Lung (tissue), 10 donors: ENCODE data around the gene SEC24C. TPM values are rescaled to one million over a fixed set of nuclear protein-coding genes. Genes with fewer than 3 reads are reported as not detected.
"Not testable (repeated sequence)": the region's sequence is repeated elsewhere in the genome, so short reads cannot be mapped to it uniquely, and the experiment has no call there.

Experiments
- ATAC-seq: fragments of 200-7000 bp; cut with Tn5 transposase; one replicate; pipeline ENCODE4 v1.9.1; 2020; ENCODE audit warnings: moderate number of reproducible peaks; ENCODE audit not compliant: insufficient read depth, low FRiP score
- DNase-seq, 3 donors: peaks; one replicate each; pipeline ENCODE4 v3.0.0-alpha.2; 2013 to 2017
- H3K27ac ChIP-seq, 2 donors: one replicate each; pipeline ENCODE4 v1.5.1; 2013; ENCODE audit warnings: mild to moderate bottlenecking in 2 of 2, moderate library complexity in 2 of 2, control low read depth in 1 of 2, inconsistent platforms in 1 of 2, low read depth in 1 of 2, low read length in 1 of 2
- H3K27me3 ChIP-seq, 3 donors: one replicate each; pipeline ENCODE4 v1.5.1; 2013; ENCODE audit warnings: low read length in 2 of 3; ENCODE audit not compliant: control insufficient read depth in 3 of 3, insufficient read depth in 3 of 3
- H3K36me3 ChIP-seq, 4 donors: one replicate each; pipeline ENCODE4 v1.5.1; 2013; ENCODE audit warnings: low read length in 4 of 4, mild to moderate bottlenecking in 1 of 4, moderate library complexity in 1 of 4; ENCODE audit not compliant: control insufficient read depth in 4 of 4, insufficient read depth in 4 of 4
- H3K4me1 ChIP-seq, 5 donors: one replicate each; pipeline ENCODE4 v1.5.1; 2013; ENCODE audit warnings: low read length in 5 of 5, mild to moderate bottlenecking in 2 of 5, moderate library complexity in 1 of 5; ENCODE audit not compliant: control insufficient read depth in 5 of 5, insufficient read depth in 5 of 5
- H3K4me3 ChIP-seq: one replicate; pipeline ENCODE4 v1.5.1; 2013; ENCODE audit warnings: mild to moderate bottlenecking, control low read depth, moderate library complexity
- H3K9ac ChIP-seq, 2 donors: one replicate each; pipeline ENCODE4 v1.5.1; 2013; ENCODE audit warnings: low read length in 2 of 2, control low read depth in 1 of 2; ENCODE audit not compliant: insufficient read depth in 1 of 2
- H3K9me3 ChIP-seq, 4 donors: one replicate each; pipeline ENCODE4 v1.5.1; 2013; ENCODE audit warnings: low read length in 3 of 4, mild to moderate bottlenecking in 1 of 4, moderate library complexity in 1 of 4; ENCODE audit not compliant: control insufficient read depth in 4 of 4, insufficient read depth in 3 of 4
- WGBS, 2 donors: extraction: QIAGEN DNeasy Blood & Tissue Kit; methylation state at CpG; one replicate each; pipeline ENCODE4 v1.1.7; 2013; 5-methylcytosine and 5-hydroxymethylcytosine counted together
- polyA plus RNA-seq, 2 donors: library from polyadenylated mRNA; stranded (reverse); fragments of 200-250 nt; gene quantifications; one replicate each; pipeline ENCODE4 v1.2.1, GENCODE V29; 2013
- total RNA-seq, 2 donors: library from RNA; depleted of rRNA in 1 of 2; stranded (reverse); fragments of >200 nt in 1 of 2; gene quantifications; one replicate each; pipeline ENCODE4 v1.2.1, GENCODE V29; 2014 to 2021
- donor health status: Bipolar disorder and iron deficiency.
- donor health status: healthy.
- donor health status: DM: yes; HTN: yes; CAD: no.

SEC24C gene
- total and polyA plus RNA-seq, 4 donors = 42.3 to 77.4 (median 57.4) TPM

GRCh38 chr10:73707628-73708027 is 36.5 kb upstream of the SEC24C start:
- not testable (repeated sequence) for H3K27ac ChIP-seq, H3K36me3 ChIP-seq, DNase-seq, H3K27me3 ChIP-seq, H3K9ac ChIP-seq, H3K4me3 ChIP-seq, H3K9me3 ChIP-seq, H3K4me1 ChIP-seq, ATAC-seq

DNA sequence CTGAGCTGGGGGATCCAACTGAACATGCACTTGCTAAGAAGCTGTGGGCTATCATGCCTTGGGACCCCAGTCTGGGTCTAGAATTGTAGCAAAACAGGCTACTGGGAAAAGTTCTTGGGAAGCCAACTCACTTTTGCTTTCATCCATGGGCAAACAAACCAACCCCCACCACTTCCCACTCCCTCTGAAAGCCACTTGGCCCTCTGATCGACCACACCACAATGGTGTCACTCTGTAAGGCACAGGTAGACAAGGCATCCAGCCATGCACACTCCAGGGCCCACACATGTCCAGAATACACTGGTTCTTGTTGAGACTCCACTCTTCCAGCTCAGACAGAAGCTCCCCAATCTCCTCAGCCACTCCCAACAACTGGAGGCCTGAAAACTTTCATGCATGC is 36.0 kb upstream of the SEC24C start:
- WGBS, 2 donors = 83 to 100% methylated on average over 1 of the region's 1 CpG
- H3K9me3 ChIP-seq, H3K9ac ChIP-seq, H3K36me3 ChIP-seq, ATAC-seq, DNase-seq, H3K27me3 ChIP-seq, H3K27ac ChIP-seq, H3K4me3 ChIP-seq, H3K4me1 ChIP-seq: not testable (repeated sequence)

DNA sequence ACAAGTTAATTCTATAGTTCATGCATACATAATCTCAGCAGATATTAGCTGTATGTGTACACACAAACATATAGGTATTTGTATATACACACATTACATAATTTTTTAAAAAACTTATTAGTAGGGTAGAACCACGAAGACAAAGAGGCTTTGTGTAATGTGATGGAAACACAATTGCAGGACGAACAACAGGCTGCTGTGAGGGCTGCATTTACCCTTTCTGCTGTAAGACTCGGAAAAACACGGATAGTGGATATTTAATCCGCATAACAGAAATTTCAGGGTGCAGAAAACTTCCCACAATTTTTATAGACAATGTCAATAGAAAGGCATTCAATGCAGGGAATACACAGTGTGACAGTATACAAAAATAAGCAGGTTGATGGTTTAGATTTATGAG is 32.5 kb upstream of the SEC24C start:
- not testable (repeated sequence) for H3K27ac ChIP-seq, H3K9ac ChIP-seq, ATAC-seq, H3K9me3 ChIP-seq, H3K4me1 ChIP-seq, H3K27me3 ChIP-seq, H3K36me3 ChIP-seq, H3K4me3 ChIP-seq, DNase-seq
- WGBS, 2 donors = 93 to 95% methylated on average over 5 of the region's 5 CpGs

DNA sequence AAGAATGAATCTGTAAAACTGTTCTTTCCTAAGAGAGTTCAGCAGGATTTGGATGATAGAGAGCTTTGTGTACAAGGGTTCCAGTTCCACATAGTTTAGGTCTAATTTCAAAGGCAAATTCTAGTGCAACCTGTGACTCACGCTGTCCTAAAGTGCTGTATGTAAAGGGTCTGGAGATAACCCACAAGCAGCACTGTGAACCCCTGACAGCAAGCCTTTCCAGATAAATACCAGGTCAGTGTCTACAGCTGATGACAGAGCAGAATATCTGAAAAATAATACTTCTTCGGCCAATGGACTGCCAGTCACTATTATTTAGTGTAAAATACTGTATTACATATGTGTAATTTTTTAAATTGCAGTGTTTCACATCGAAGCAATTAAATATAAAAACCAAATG is 30.3 kb upstream of the SEC24C start:
- H3K27me3 ChIP-seq, H3K4me1 ChIP-seq, H3K9ac ChIP-seq, DNase-seq, ATAC-seq, H3K9me3 ChIP-seq, H3K4me3 ChIP-seq: not testable (repeated sequence)
- peaks cover 6 to 13% (median 10%) of the 10 kb centered on the region in 4 donors for H3K36me3 ChIP-seq
- WGBS, 2 donors = 83 to 95% methylated on average over 3 of the region's 3 CpGs
- peak overlapping the region in 1 of 2 donors; percentile 2 for H3K27ac ChIP-seq

DNA sequence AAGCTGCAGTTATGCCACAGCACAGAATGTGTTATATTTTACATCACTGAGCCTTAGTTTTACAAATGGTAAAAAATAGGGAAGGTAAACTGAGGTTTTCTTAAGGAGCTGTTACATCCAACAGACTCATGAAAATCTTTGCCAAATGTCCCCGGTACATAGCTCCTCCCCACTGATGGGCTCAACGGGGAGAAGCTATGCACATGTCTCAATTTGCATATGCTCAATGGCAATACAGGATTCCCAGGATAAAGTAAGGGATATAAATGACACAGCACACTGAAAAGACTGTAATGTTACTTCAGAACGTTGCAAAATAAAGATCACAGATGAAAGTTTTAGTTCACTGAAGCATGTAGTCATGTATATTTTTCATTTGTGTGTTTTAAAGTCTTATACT is 29.7 kb upstream of the SEC24C start:
- not testable (repeated sequence) for DNase-seq, H3K27me3 ChIP-seq, H3K9ac ChIP-seq, H3K4me1 ChIP-seq, H3K27ac ChIP-seq, ATAC-seq, H3K9me3 ChIP-seq, H3K4me3 ChIP-seq
- 73 to 85% methylated on average over 3 of the region's 3 CpGs for WGBS, 2 donors
- H3K36me3 ChIP-seq = peaks cover 6 to 15% (median 10%) of the 10 kb centered on the region in 4 donors

DNA sequence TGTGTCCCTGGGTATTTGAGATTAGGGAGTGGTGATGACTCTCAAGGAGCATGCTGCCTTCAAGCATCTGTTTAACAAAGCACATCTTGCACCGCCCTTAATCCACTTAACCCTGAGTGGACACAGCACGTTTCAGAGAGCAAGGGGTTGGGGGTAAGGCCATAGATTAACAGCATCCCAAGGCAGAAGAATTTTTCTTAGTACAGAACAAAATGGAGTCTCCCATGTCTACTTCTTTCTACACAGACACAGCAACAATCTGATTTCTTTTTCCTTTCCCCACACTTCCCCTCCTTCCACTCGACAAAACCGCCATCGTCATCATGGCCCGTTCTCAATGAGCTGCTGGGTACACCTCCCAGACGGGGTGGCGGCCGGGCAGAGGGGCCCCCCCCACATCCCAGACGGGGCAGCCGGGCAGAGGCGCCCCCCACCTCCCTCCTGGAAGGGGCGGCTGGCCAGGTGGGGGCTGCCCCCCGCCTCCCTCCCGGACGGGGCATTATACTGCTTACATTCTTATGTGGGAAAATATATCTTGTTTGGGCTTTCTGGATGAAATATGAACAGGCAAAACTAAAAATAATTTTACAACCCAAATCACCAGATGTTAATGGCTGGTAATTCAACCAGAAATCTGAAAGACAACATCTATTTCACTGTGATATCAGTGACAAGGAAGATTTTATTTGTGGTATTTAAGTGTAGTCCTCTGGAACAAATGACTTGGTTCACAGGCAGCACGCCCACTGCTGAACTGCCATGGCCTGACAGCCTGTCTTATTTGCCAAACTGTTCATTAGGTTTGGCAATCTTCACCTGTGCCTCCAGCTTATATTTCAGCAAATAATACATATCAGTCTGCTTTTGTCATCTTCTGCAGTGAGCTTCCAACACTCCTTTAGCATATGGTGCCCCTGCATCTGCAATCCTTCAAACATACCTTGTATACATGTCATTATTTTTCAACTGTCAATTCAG is 28.7 kb upstream of the SEC24C start:
- not testable (repeated sequence) for H3K27ac ChIP-seq, ATAC-seq, H3K9ac ChIP-seq, H3K4me3 ChIP-seq, H3K27me3 ChIP-seq, DNase-seq, H3K4me1 ChIP-seq, H3K9me3 ChIP-seq
- H3K36me3 ChIP-seq = peaks cover 6 to 21% (median 9%) of the 10 kb centered on the region in 4 donors
- 90 to 93% methylated on average over 17 of the region's 17 CpGs for WGBS, 2 donors
